HG02763 (cell line): ENCODE data around the gene EXO1.

Experiments used
- ATAC-seq: cut with Tn5 transposase; IDR thresholded peaks from one replicate; pipeline ENCODE4 v1.9.1; 2021; ENCODE audit warnings: mild to moderate bottlenecking, moderate library complexity; ENCODE audit not compliant: unreplicated experiment

Gene EXO1

GRCh38 chr1:241883159-241883558 is 35.2 kb downstream of the EXO1 start:
- ATAC-seq: no peak

- no peak for ATAC-seq
These were observed 40.2 kb downstream of the EXO1 start for GRCh38 chr1:241888232-241888631.

GRCh38 chr1:241891296-241891695 is 43.3 kb downstream of the EXO1 start:
- no peak for ATAC-seq

- ATAC-seq: no peak
These were observed 46.0 kb downstream of the EXO1 start for GRCh38 chr1:241894016-241894415.

GRCh38 chr1:241895013-241895412 is 47.0 kb downstream of the EXO1 start:
- ATAC-seq: no peak

- no peak for ATAC-seq
These were observed 48.6 kb downstream of the EXO1 start for GRCh38 chr1:241896670-241896962.

- ATAC-seq: no peak
These were observed 51.2 kb downstream of the EXO1 start for GRCh38 chr1:241899210-241899609.

- ATAC-seq: no peak
These were observed 52.4 kb downstream of the EXO1 start for GRCh38 chr1:241900381-241900780.

- ATAC-seq: no peak
These were observed 54.5 kb downstream of the EXO1 start for GRCh38 chr1:241902391-241903065.

- no peak for ATAC-seq
These were observed 68.2 kb downstream of the EXO1 start for GRCh38 chr1:241916196-241916595.

GRCh38 chr1:241917487-241917886 is 69.5 kb downstream of the EXO1 start:
- no peak for ATAC-seq

- no peak for ATAC-seq
These were observed 70.9 kb downstream of the EXO1 start for GRCh38 chr1:241918879-241919278.

- ATAC-seq: no peak
These were observed 76.2 kb downstream of the EXO1 start for GRCh38 chr1:241924080-241924808.

- no peak for ATAC-seq
These were observed 78.1 kb downstream of the EXO1 start for GRCh38 chr1:241926141-241926540.

GRCh38 chr1:241927321-241927720 is 79.3 kb downstream of the EXO1 start:
- no peak for ATAC-seq

GRCh38 chr1:241932845-241933244 is 84.8 kb downstream of the EXO1 start:
- ATAC-seq: no peak

- no peak for ATAC-seq
These were observed 86.3 kb downstream of the EXO1 start for GRCh38 chr1:241934201-241934848.

- no peak for ATAC-seq
These were observed 86.9 kb downstream of the EXO1 start for GRCh38 chr1:241934866-241935265.
